Fibroblast of villous mesenchyme (primary cell): Measurements from ENCODE around the gene DPY19L3. TPM values are rescaled to one million over a fixed set of nuclear protein-coding genes. Genes with fewer than 3 reads are reported as not detected.

Source experiments
- DNase-seq: peaks from one replicate; pipeline ENCODE4 v3.0.0-alpha.2; 2010; ENCODE audit warnings: low read depth
- H3K4me3 ChIP-seq: 2 replicates; pipeline ENCODE4 v1.5.1; 2011; ENCODE audit warnings: low read depth, mild to moderate bottlenecking, low read length
- total RNA-seq: library from RNA; depleted of rRNA; stranded (reverse); fragments of >200 nt; gene quantifications from 2 replicates; pipeline ENCODE4 v1.2.3, GENCODE V29; 2012
- TF ChIP-seq, protein P1 (sequence below): IDR thresholded peaks from 2 replicates; pipeline ENCODE4 v1.5.1; 2012; ENCODE audit warnings: low read depth, mild to moderate bottlenecking, low read length; ENCODE audit not compliant: insufficient read depth

DPY19L3 gene
- total RNA-seq, 1 donor: 22.5 TPM

GRCh38 chr19:32363175-32363574 is 42.4 kb upstream of the DPY19L3 start:
- no peak overlapping the region for H3K4me3 ChIP-seq
- DNase-seq: peak; percentile 86
- TF ChIP-seq, protein P1, sequence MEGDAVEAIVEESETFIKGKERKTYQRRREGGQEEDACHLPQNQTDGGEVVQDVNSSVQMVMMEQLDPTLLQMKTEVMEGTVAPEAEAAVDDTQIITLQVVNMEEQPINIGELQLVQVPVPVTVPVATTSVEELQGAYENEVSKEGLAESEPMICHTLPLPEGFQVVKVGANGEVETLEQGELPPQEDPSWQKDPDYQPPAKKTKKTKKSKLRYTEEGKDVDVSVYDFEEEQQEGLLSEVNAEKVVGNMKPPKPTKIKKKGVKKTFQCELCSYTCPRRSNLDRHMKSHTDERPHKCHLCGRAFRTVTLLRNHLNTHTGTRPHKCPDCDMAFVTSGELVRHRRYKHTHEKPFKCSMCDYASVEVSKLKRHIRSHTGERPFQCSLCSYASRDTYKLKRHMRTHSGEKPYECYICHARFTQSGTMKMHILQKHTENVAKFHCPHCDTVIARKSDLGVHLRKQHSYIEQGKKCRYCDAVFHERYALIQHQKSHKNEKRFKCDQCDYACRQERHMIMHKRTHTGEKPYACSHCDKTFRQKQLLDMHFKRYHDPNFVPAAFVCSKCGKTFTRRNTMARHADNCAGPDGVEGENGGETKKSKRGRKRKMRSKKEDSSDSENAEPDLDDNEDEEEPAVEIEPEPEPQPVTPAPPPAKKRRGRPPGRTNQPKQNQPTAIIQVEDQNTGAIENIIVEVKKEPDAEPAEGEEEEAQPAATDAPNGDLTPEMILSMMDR: no peak

GRCh38 chr19:32363632-32364031 is 41.9 kb upstream of the DPY19L3 start:
- no peak overlapping the region for H3K4me3 ChIP-seq
- no peak for DNase-seq
- TF ChIP-seq, protein P1: no peak

DNA sequence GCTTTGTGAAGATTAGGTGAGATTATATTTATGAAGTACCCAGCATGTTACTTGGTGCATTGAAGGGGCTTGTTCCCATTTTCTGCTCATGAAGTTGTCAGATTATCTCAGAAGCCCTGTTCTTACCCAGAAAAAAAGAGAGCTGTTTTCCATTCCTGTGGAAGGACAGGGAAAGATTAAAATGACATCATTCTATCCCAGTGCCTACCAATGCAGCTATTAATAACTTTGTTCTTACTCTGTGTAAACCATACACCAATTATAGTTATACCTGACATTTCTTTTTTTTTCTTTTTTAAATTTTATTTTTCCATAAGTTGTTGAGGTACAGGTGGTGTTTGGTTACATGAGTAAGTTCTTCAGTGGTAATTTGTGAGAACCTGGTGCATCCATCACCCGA is 41.5 kb upstream of the DPY19L3 start:
- DNase-seq: no peak
- TF ChIP-seq, protein P1: no peak
- no peak overlapping the region for H3K4me3 ChIP-seq

- no peak for DNase-seq
Observed at GRCh38 chr19:32367063-32367462, 38.5 kb upstream of the DPY19L3 start.

DNA sequence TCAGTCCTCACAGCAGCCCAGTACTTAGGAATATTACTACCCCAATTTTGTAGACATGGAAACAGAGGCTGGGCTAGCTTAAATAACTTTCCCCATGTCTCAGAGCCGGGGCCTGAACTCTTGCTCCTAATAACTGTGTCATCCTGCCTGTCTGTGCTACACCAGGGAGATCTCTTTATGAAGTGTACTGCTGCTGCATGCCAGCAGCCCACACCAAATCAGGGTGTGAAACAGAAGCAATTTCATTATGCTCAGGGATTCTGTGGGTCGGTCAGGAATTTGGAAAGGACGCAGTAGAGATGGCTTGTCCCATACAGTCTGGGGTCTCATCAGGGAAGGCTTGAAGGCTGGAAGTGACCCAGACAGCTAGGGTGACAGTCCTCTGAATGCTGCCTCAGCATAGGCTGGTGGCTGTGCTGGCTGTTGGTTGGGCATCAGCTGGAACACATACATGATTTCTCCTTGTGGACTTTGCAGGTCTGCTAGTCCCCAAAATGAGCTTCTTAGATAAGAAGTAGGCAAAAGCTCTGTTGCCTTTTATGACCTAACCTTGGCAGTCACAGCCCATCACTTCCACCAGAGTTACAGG is 37.5 kb upstream of the DPY19L3 start:
- H3K4me3 ChIP-seq: no peak overlapping the region
- TF ChIP-seq, protein P1: no peak
- DNase-seq: no peak

More at GRCh38 chr19:32367063-32367462, 38.5 kb upstream of the DPY19L3 start:
- TF ChIP-seq, protein P1: no peak
- H3K4me3 ChIP-seq: no peak overlapping the region

DNA sequence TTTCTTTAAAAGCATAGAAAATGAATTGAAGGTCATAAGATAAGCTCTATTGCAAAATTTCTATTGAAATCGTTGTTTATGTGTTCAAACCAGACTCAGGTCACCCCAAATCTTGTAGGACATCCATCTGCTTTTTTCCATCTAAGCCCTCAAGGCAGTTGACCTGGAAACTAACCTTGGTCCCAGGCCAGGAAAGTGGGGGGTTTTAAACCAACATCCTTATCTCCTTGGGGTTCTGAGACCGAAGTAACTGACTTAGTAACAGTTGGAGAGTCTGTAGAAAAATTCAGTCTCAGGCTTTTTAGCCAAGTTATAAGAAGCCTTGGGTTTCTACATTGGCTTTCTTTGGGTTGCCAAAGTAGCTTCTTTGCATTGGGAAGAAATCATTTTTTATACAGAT is 36.8 kb upstream of the DPY19L3 start:
- TF ChIP-seq, protein P1: no peak
- H3K4me3 ChIP-seq: no peak overlapping the region
- no peak for DNase-seq

DNA sequence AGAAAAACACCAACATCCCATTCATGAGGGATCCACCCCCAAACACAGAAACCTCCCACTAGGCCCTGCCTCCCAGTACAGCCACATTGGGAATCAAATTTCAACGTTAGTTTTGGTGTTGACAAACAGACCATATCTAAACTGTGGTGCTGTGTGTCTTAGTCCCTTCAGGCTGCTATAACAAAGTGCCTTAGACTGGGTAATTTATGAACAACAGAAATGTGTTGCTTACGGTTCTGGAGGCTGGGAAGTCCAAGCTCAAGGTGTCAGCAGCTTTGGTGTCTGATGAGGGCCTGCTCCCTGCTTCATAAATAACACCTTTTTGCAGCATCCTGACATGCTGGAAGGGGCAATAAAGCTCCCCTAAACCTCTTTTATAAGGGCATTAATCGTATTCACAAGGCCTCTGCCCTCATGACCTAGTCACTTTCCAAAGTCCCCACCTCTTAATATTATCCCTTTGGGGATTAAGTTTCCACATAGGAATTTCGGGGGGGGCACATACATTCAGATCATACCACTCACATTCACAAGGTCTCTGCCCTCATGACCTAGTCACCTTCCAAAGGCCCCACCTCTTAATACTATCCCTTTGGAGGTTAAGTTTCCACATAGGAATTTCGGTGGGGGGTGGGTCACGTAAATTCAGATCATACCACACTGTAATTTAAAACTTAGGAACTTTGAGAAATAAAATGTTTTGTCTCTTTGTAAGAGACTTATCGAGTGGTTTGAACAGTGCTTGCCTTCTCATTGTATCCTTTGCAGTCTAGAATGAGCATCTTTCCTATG is 32.6 kb upstream of the DPY19L3 start:
- TF ChIP-seq, protein P1: no peak
- H3K4me3 ChIP-seq: peak overlapping the region; percentile 31

More for the DNA sequence above, 32.6 kb upstream of the DPY19L3 start:
- no peak for DNase-seq
